GM13976 (cell line): ENCODE measurements around the gene ROPN1B.

ENCODE experiments used
- DNase-seq: peaks from one replicate; pipeline ENCODE4 v3.0.0; 2012; ENCODE audit warnings: low spot score
- in situ Hi-C: fragments of 300-500 bp; cut with MboI; formaldehyde crosslinking; loops from one replicate; pipeline ENCODE4 v1.12.0; 2022; ENCODE audit warnings: low sequenced_read_pairs, mixed read lengths, inconsistent platforms; ENCODE audit not compliant: unreplicated experiment
- TF ChIP-seq, protein P1 (sequence below): IDR thresholded peaks from 2 replicates; pipeline ENCODE4 v1.5.1; 2012; ENCODE audit warnings: borderline replicate concordance, mild to moderate bottlenecking; ENCODE audit not compliant: insufficient read depth; ENCODE audit errors: extremely low read depth, missing control alignments, control extremely low read depth

ROPN1B gene

DNA sequence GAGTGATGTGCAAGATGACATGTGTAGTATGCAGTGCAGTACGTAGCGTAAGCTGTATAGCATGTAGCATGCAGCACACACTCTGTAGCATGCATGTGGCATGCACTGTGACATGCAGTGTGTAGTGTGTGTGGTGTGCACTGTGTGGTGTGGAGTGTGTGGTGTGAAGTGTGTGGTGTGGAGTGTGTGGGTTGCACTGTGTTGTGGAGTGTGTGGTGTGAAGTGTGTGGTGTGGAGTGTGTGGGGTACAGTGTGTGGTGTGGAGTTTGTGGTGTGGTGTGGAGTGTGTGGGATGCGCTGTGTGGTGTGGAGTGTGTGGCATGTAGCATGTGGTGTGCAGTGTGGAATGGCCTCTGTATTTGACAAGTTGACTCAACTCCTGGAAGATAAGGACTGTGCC is 39.2 kb downstream of the ROPN1B start:
- in situ Hi-C loops: no loop called here
- peak; percentile 4 for DNase-seq
- TF ChIP-seq, protein P1, sequence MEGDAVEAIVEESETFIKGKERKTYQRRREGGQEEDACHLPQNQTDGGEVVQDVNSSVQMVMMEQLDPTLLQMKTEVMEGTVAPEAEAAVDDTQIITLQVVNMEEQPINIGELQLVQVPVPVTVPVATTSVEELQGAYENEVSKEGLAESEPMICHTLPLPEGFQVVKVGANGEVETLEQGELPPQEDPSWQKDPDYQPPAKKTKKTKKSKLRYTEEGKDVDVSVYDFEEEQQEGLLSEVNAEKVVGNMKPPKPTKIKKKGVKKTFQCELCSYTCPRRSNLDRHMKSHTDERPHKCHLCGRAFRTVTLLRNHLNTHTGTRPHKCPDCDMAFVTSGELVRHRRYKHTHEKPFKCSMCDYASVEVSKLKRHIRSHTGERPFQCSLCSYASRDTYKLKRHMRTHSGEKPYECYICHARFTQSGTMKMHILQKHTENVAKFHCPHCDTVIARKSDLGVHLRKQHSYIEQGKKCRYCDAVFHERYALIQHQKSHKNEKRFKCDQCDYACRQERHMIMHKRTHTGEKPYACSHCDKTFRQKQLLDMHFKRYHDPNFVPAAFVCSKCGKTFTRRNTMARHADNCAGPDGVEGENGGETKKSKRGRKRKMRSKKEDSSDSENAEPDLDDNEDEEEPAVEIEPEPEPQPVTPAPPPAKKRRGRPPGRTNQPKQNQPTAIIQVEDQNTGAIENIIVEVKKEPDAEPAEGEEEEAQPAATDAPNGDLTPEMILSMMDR: no peak

DNA sequence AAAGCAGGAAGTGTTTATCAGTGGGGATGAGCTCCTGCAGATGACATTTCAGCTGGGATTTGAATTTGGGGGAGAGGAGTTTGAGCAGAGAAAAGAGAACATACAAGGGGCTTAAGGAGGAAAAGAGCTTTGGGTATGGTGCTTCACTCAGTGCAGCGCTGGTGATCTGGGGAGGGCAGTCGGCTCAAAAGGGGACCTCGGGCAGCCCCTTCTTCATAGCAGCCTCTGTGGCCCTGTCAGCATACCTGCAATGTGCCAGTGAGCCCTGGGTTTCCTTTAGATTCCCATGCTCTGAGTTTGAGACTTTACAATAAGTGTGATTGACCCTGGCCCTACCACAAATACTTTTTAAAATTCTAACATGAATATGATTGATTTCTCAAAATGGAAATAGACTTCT is 40.2 kb downstream of the ROPN1B start:
- TF ChIP-seq, protein P1: no peak
- in situ Hi-C loops: no loop called here
- no peak for DNase-seq

DNA sequence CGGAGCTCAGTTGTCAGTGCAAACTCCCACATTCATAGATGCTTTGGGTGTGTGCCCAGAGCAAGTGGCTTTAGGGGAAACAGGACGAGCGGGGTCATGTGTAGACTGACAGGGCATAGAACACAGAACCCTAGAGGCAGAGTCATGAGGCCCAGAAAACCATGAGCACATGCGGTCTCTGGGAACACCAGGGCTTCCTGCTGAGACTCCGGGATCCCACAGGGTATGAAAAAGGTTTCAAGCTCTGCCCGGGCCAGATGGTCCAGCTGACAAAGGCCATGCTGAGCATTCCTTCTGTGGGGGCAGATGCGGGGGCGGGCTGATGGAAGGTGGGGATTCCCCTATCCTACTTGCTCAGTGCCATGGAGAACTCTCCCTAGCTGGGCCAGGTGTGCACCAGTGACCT is 44.8 kb downstream of the ROPN1B start:
- TF ChIP-seq, protein P1: no peak
- peak; percentile 11 for DNase-seq
- in situ Hi-C loops: no loop called here

DNA sequence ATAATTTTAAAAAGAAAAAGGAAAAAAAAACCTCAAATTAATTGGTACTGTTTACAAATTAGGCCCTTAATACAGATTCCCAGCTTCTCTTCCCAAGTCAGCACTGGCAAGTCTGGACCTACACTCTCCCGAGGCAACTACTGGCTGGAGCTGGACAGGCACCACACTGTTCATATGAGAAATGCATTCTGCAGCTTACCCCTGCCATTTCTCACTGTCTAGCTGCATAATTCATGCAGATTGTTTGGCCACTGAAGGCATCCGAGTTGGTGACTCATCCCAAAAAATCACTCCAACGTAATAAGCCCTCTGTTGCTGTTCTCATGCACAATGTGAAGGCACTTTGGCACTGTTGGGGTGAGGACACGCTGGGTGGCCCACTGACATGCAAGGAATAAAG is 45.3 kb downstream of the ROPN1B start:
- in situ Hi-C loops: no loop called here
- TF ChIP-seq, protein P1: no peak
- DNase-seq: peak; percentile 6

DNA sequence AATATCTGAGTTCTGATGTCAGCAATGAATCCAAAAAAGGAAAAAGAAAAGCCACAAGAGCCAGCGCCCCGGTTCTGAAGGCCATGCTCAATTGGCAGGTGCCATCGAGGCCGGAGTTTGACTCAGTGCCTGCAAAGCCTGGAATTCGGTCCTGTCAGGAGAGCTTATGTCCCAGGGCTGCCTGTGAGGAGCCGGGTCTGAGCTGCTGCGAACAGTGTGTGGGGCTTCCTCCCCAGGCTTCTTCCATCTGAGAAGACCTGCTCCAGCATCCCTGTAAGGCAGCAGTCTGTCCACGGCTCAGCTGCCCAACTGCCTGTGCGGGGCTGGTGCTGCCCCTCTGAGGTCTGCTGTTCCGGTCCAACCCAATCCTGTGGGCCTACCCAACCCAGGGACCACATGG is 46.1 kb downstream of the ROPN1B start:
- no peak for DNase-seq
- in situ Hi-C loops: no loop called here
- TF ChIP-seq, protein P1: no peak

DNA sequence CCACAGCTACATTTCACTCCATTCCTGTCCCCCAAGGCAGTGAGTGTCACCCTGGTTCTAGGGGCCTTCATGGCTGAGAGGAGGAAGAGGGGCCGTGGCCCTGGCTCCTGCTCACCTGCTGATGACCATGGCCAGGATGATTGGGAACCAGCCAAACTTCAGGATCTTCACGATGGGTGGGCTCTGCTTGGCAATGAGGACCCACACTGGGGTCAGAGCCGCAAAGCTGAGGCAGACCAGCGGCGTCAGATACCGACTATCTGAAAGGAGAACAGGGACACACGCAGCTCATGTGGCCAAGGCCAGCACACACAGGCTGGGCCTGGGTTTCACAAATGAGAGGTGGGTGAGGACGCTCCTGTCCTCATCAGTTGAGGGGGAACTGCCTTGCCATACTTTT is 47.6 kb downstream of the ROPN1B start:
- DNase-seq: no peak
- in situ Hi-C loops: no loop called here
- TF ChIP-seq, protein P1: no peak

DNA sequence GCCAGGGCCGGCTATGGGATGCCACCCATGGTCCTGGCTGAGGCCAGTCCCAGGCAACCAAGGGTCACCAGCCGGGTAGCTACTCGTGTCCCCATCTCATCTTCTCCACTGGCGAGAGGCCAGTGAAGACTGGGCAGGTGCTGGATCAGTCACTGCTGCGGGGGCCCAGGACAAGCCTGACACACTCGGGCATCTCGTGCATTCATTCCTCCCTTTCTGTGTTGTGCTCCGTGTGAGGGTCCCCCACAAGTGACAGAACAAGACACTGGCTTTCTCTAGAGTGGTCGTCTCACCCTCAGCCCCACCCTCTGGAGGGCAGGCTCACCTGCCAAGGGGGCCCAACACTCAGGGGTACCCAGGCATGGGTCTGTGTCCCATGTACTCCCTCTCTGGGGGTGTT is 48.4 kb downstream of the ROPN1B start:
- TF ChIP-seq, protein P1: no peak
- in situ Hi-C loops: no loop called here
- no peak for DNase-seq
